COLO829 (cell line): ENCODE data around the gene ANKRD45.
"Not testable (repeated sequence)": the region's sequence is repeated elsewhere in the genome, so short reads cannot be mapped to it uniquely, and the experiment has no call there.

Experiments used
- DNase-seq: peaks from one replicate; pipeline ENCODE4 v3.0.0; 2012; ENCODE audit warnings: low spot score

Gene ANKRD45

GRCh38 chr1:173642450-173643139, 27.1 kb downstream of the ANKRD45 start:
- DNase-seq, result not testable (repeated sequence)

- peak; percentile 86 for DNase-seq
These were observed 30.5 kb downstream of the ANKRD45 start for GRCh38 chr1:173639102-173639501.

- no peak for DNase-seq
These were observed 31.3 kb downstream of the ANKRD45 start for GRCh38 chr1:173638043-173639021.

- not testable (repeated sequence) for DNase-seq
These were observed 32.2 kb downstream of the ANKRD45 start for GRCh38 chr1:173637236-173638042.

GRCh38 chr1:173635116-173635515, 34.5 kb downstream of the ANKRD45 start, which contains the start of gene TEX50:
TEX50 (plus strand) TSS chr1:173635338; CDS start chr1:173635522, 184 bp downstream.
- no peak for DNase-seq

GRCh38 chr1:173628888-173629287, 40.8 kb downstream of the ANKRD45 start:
- no peak for DNase-seq

- no peak for DNase-seq
These were observed 42.4 kb downstream of the ANKRD45 start for GRCh38 chr1:173627269-173627668.

- DNase-seq, result no peak
These were observed 52.8 kb downstream of the ANKRD45 start for GRCh38 chr1:173616859-173617258.

- DNase-seq, result not testable (repeated sequence)
These were observed 56.6 kb downstream of the ANKRD45 start for GRCh38 chr1:173613086-173613485.

- DNase-seq, result no peak
These were observed 61.0 kb downstream of the ANKRD45 start for GRCh38 chr1:173608503-173609216.

- no peak for DNase-seq
These were observed 66.5 kb downstream of the ANKRD45 start, which contains the start of gene SLC9C2 for GRCh38 chr1:173603056-173603591. SLC9C2 (minus strand) TSS chr1:173603072; CDS start chr1:173601776, 1,296 bp downstream.

- no peak for DNase-seq
These were observed 68.1 kb downstream of the ANKRD45 start for GRCh38 chr1:173601588-173601987.

GRCh38 chr1:173596097-173596825, 73.4 kb downstream of the ANKRD45 start:
- no peak for DNase-seq

- not testable (repeated sequence) for DNase-seq
These were observed 78.5 kb downstream of the ANKRD45 start for GRCh38 chr1:173591138-173591537.

GRCh38 chr1:173590557-173590956, 79.1 kb downstream of the ANKRD45 start:
- DNase-seq, result peak; percentile 69

- no peak for DNase-seq
These were observed 88.1 kb downstream of the ANKRD45 start for GRCh38 chr1:173581383-173582079.

GRCh38 chr1:173580658-173581057, 89.0 kb downstream of the ANKRD45 start:
- DNase-seq, result no peak

- DNase-seq, result no peak
These were observed 89.6 kb downstream of the ANKRD45 start for GRCh38 chr1:173580071-173580470.

- no peak for DNase-seq
These were observed 96.1 kb downstream of the ANKRD45 start for GRCh38 chr1:173573596-173573995.
